Fibroblast of lung (primary cell): ENCODE data around the gene TCF12.

Experiments used
- CTCF ChIP-seq, 2 donors: IDR thresholded peaks in 1 of 2; conservative IDR thresholded peaks in 1 of 2; 1 replicate in 1 of 2; 2 replicates in 1 of 2; pipeline ENCODE4 v1.5.1; 2011 to 2012; ENCODE audit warnings: low read length in 2 of 2, control low read depth in 1 of 2, inconsistent platforms in 1 of 2, low read depth in 1 of 2, mild to moderate bottlenecking in 1 of 2
- EZH2 ChIP-seq: IDR thresholded peaks from 2 replicates; pipeline ENCODE4 v1.5.1; 2012; ENCODE audit warnings: low read length, control low read depth, mild to moderate bottlenecking; ENCODE audit errors: missing control alignments

- TF ChIP-seq EZH2 (no peak), CTCF (conservative IDR thresholded peaks at IDR 0.05 in 1 of 2, IDR thresholded peaks at IDR 0.05 in 1 of 2; ENCODE audit: low read depth in 1 of 2, low read length in 2 of 2) (no peak)
These were observed 334.6 kb downstream of the TCF12 start for GRCh38 chr15:57253082-57253481.
